Measurements from ENCODE around the gene TMC5.

Gene TMC5

DNA sequence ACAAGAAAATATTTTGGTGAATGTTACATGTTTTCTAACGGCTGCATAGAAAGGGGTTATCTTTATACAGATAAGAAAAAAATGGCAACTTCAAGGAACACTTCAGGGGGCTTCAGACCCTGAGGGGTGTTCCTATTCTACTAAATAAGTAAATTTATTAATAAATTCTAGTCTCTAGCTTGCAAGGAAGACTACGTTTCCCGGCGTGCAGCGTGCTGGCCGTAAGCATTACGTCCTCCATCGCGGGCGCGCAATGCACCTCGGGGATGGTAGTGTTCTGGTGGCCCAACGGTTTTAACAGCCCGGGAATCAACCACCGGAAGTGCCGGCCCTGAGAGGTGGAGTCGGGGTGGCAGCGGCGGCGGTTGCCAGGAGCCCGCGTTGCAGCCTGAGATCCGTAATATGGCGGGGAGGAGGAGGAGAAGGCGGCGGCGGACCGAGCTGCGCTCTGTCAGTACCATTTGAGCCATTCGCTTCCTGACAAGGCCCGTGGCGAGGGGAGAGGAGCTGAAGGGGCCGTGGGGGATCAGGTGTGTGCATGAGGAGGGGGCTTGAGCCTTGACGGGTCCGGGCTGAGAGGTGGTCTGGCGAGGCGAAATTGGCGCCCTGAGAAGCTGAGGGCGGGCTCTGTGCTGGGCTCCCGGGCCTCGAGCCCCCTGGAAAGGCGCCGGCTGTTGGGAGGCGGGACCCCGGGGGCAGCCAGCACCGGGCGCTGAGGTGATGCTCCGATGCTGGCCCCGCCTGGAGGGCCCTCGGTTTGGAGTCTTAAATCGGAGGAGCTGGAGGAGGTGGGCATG is 106.1 kb downstream of the TMC5 start, which contains the start of gene CCP110:
TSS of gene CCP110 (plus strand) at position 384 of the 797 bp plus-strand sequence. CDS start 3,940 bp downstream, outside the sequence.
- H3K4me1 ChIP-seq (ENCODE audit: control insufficient read depth in 1 of 2, insufficient read depth in 2 of 2, low read length in 2 of 2), result peaks cover 0 to 2% of the 10 kb centered on the region in 2 experiments
- H3K27me3 ChIP-seq (ENCODE audit: insufficient read depth, low read length), result no peaks in the 10 kb centered on the region
- H3K4me2 ChIP-seq (ENCODE audit: low read length), result peak within 1 kb of the TSS; percentile 71
- peak within 1 kb of the TSS; percentile 14 for H2BK5ac ChIP-seq (ENCODE audit: low read depth, low read length, poor library complexity)
- peak within 1 kb of the TSS; percentile 67 for H3K9ac ChIP-seq (ENCODE audit: low read length)
- peak within 1 kb of the TSS; percentile 3 for H4K91ac ChIP-seq (ENCODE audit: low read depth, low read length)
- peak within 1 kb of the TSS; percentile 21 for H3K14ac ChIP-seq (ENCODE audit: low read length)
- peak; percentile 95 to 96 for DNase-seq
- no peak within 1 kb of the TSS for H3K18ac ChIP-seq (ENCODE audit: low read length)
- no peak within 1 kb of the TSS for H2AK5ac ChIP-seq (ENCODE audit: low read length)
- H3K79me2 ChIP-seq (ENCODE audit: control insufficient read depth, insufficient read depth, low read length, poor library complexity), result peaks cover 7% of the 10 kb centered on the region
- H2BK120ac ChIP-seq (ENCODE audit: insufficient read depth, low read length, poor library complexity), result peak within 1 kb of the TSS; percentile 43
- peak within 1 kb of the TSS; percentile 98 for H3K4me3 ChIP-seq (ENCODE audit: low read depth, low read length)
- WGBS (ENCODE audit: extremely low coverage, insufficient coverage, insufficient read length), result no CpG with 5 or more reads among the region's 51 CpGs
- H3K36me3 ChIP-seq (ENCODE audit: control insufficient read depth in 1 of 2, insufficient read depth in 2 of 2, low read length in 2 of 2), result peaks cover 2 to 4% of the 10 kb centered on the region in 2 experiments
- H3K79me1 ChIP-seq (ENCODE audit: low read length), result peaks cover 7% of the 10 kb centered on the region
- peak within 1 kb of the TSS; percentile 48 for H4K8ac ChIP-seq (ENCODE audit: low read depth, low read length)
- no peak within 1 kb of the TSS for H3K23ac ChIP-seq (ENCODE audit: low read length)
- H2BK12ac ChIP-seq (ENCODE audit: low read length), result peak within 1 kb of the TSS; percentile 17
- H2AFZ ChIP-seq (ENCODE audit: insufficient read depth, low read length, poor library complexity), result peak within 1 kb of the TSS; percentile 76
- no peak within 1 kb of the TSS for H3K27ac ChIP-seq (ENCODE audit: low read depth, low read length)
- peaks cover 2% of the 10 kb centered on the region for H3K9me3 ChIP-seq (ENCODE audit: insufficient read depth, low read depth, low read length)
- H3K4ac ChIP-seq (ENCODE audit: low read depth, low read length), result no peak within 1 kb of the TSS
- H4K12ac ChIP-seq (ENCODE audit: low read depth, low read length), result no peak within 1 kb of the TSS

DNA sequence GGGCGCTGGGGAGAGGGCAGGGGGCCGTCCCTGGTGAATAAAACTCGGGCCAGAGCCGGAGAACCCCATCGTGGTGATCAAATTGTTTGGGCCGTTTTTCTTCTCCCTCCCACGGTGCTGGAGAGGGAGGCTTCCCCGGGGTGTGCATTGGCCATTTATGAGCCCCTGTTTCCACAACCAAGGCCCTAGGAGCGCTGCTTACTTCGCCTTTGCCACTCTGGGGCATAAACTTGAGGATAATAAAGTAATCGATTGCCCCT is 106.6 kb downstream of the TMC5 start:
- no peak overlapping the region for H3K4ac ChIP-seq (ENCODE audit: low read depth, low read length)
- H3K27ac ChIP-seq (ENCODE audit: low read depth, low read length), result no peak overlapping the region
- peaks cover 6% of the 10 kb centered on the region for H3K79me2 ChIP-seq (ENCODE audit: control insufficient read depth, insufficient read depth, low read length, poor library complexity)
- H2BK5ac ChIP-seq (ENCODE audit: low read depth, low read length, poor library complexity), result peak overlapping the region; percentile 14
- H3K79me1 ChIP-seq (ENCODE audit: low read length), result peaks cover 7% of the 10 kb centered on the region
- peak overlapping the region; percentile 71 for H3K4me2 ChIP-seq (ENCODE audit: low read length)
- no peak for DNase-seq
- H2AFZ ChIP-seq (ENCODE audit: insufficient read depth, low read length, poor library complexity), result peak overlapping the region; percentile 76
- peaks cover 0 to 2% of the 10 kb centered on the region in 2 experiments for H3K4me1 ChIP-seq (ENCODE audit: control insufficient read depth in 1 of 2, insufficient read depth in 2 of 2, low read length in 2 of 2)
- no peak overlapping the region for H4K91ac ChIP-seq (ENCODE audit: low read depth, low read length)
- peak overlapping the region; percentile 98 for H3K4me3 ChIP-seq (ENCODE audit: low read depth, low read length)
- H3K14ac ChIP-seq (ENCODE audit: low read length), result no peak overlapping the region
- no peaks in the 10 kb centered on the region for H3K27me3 ChIP-seq (ENCODE audit: insufficient read depth, low read length)
- H3K18ac ChIP-seq (ENCODE audit: low read length), result no peak overlapping the region
- H3K36me3 ChIP-seq (ENCODE audit: control insufficient read depth in 1 of 2, insufficient read depth in 2 of 2, low read length in 2 of 2), result peaks cover 2% of the 10 kb centered on the region in 2 experiments
- peak overlapping the region; percentile 67 for H3K9ac ChIP-seq (ENCODE audit: low read length)
- H3K23ac ChIP-seq (ENCODE audit: low read length), result no peak overlapping the region
- no peak overlapping the region for H2BK120ac ChIP-seq (ENCODE audit: insufficient read depth, low read length, poor library complexity)
- no peak overlapping the region for H2AK5ac ChIP-seq (ENCODE audit: low read length)
- H3K9me3 ChIP-seq (ENCODE audit: insufficient read depth, low read depth, low read length), result peaks cover 2% of the 10 kb centered on the region
- WGBS (ENCODE audit: extremely low coverage, insufficient coverage, insufficient read length), result no CpG with 5 or more reads among the region's 11 CpGs
- peak overlapping the region; percentile 34 for H4K8ac ChIP-seq (ENCODE audit: low read depth, low read length)
- no peak overlapping the region for H4K12ac ChIP-seq (ENCODE audit: low read depth, low read length)
- H2BK12ac ChIP-seq (ENCODE audit: low read length), result no peak overlapping the region

DNA sequence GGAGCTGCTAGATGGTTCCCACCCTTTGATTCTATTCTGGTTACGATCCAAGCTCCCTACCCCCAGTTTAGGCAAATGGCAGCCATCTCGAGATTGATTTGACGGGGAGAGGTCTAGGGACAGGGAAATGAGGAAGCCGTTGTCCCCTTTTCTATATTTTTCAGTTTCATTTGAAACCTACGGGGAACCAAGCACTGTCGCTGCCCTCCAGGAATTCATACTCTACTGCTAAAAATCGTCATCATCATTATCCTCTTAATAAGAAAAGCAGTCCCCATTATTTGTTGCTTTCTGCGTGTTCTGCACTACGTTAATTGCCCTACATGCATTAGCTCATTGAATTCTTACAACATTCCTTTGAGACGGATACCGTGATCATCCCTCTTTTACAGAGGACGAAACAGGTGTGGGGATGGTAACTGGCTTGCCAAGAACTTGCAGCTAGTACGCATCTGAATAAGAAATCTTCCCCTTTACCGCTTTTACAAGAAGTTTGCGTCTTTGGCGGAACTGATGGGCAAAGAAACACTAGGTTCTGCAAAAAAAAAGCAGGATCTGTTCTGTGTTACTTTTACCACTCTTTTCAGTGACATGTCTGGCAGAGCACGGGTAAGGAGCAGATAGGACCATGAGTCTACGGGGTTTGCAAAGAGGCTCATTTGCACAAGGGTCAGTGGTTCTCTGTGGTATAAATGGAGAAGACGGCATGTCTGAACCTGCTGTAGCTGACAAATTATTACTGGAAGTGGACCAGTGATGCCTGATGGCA is 107.1 kb downstream of the TMC5 start:
- peak in 1 of 2 donors; percentile 45 for DNase-seq
- Histone ChIP-seq H2AFZ (ENCODE audit: insufficient read depth, low read length, poor library complexity) (no peak overlapping the region), H3K4me3 (ENCODE audit: low read depth, low read length) (peak overlapping the region; percentile 98), H3K4me2 (ENCODE audit: low read length) (peak overlapping the region; percentile 71), H3K79me1 (ENCODE audit: low read length) (peaks cover 7% of the 10 kb centered on the region), H4K12ac (ENCODE audit: low read depth, low read length) (no peak overlapping the region), H3K18ac (ENCODE audit: low read length) (no peak overlapping the region), H3K9me3 (ENCODE audit: insufficient read depth, low read depth, low read length) (peaks cover 2% of the 10 kb centered on the region), H2BK120ac (ENCODE audit: insufficient read depth, low read length, poor library complexity) (no peak overlapping the region), H2BK5ac (ENCODE audit: low read depth, low read length, poor library complexity) (no peak overlapping the region), H3K79me2 (ENCODE audit: control insufficient read depth, insufficient read depth, low read length, poor library complexity) (peaks cover 6% of the 10 kb centered on the region), H3K9ac (ENCODE audit: low read length) (peak overlapping the region; percentile 60), H3K27me3 (ENCODE audit: insufficient read depth, low read length) (no peaks in the 10 kb centered on the region), H3K36me3 (ENCODE audit: control insufficient read depth in 1 of 2, insufficient read depth in 2 of 2, low read length in 2 of 2) (peaks cover 2% of the 10 kb centered on the region in 2 experiments), H2BK12ac (ENCODE audit: low read length) (no peak overlapping the region), H3K14ac (ENCODE audit: low read length) (no peak overlapping the region), H2AK5ac (ENCODE audit: low read length) (no peak overlapping the region), H3K4ac (ENCODE audit: low read depth, low read length) (no peak overlapping the region), H4K91ac (ENCODE audit: low read depth, low read length) (no peak overlapping the region), H3K23ac (ENCODE audit: low read length) (no peak overlapping the region), H3K4me1 (ENCODE audit: control insufficient read depth in 1 of 2, insufficient read depth in 2 of 2, low read length in 2 of 2) (peaks cover 0 to 2% of the 10 kb centered on the region in 2 experiments), H3K27ac (ENCODE audit: low read depth, low read length) (no peak overlapping the region), H4K8ac (ENCODE audit: low read depth, low read length) (no peak overlapping the region)
- WGBS (ENCODE audit: extremely low coverage, insufficient coverage, insufficient read length), result no CpG with 5 or more reads among the region's 19 CpGs

DNA sequence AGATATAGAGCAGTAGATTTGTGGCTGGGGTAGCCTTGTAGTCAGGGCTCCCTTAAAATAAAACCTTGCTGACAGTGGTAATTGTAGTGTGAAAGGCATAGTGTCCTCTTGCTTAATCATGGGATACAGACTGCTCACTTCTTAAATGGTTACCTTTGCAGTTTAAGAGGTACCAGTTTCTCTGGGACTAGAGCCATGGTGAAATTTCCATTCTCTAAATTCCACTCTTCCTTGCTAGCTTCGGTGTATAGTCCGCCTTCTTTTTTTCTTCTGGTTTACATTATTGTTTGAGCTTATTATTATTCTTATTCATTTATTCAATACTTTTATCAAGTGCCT is 107.7 kb downstream of the TMC5 start:
- WGBS (ENCODE audit: extremely low coverage, insufficient coverage, insufficient read length), result no CpG with 5 or more reads among the region's 2 CpGs
- Histone ChIP-seq H3K9ac (ENCODE audit: low read length) (no peak overlapping the region), H3K4me2 (ENCODE audit: low read length) (peak overlapping the region; percentile 71), H3K4me3 (ENCODE audit: low read depth, low read length) (no peak overlapping the region), H4K8ac (ENCODE audit: low read depth, low read length) (no peak overlapping the region), H2AK5ac (ENCODE audit: low read length) (no peak overlapping the region), H3K79me1 (ENCODE audit: low read length) (peaks cover 7% of the 10 kb centered on the region), H4K12ac (ENCODE audit: low read depth, low read length) (no peak overlapping the region), H3K9me3 (ENCODE audit: insufficient read depth, low read depth, low read length) (peaks cover 2% of the 10 kb centered on the region), H3K18ac (ENCODE audit: low read length) (no peak overlapping the region), H3K27me3 (ENCODE audit: insufficient read depth, low read length) (no peaks in the 10 kb centered on the region), H3K27ac (ENCODE audit: low read depth, low read length) (no peak overlapping the region), H3K4ac (ENCODE audit: low read depth, low read length) (no peak overlapping the region), H4K91ac (ENCODE audit: low read depth, low read length) (no peak overlapping the region), H3K36me3 (ENCODE audit: control insufficient read depth in 1 of 2, insufficient read depth in 2 of 2, low read length in 2 of 2) (peaks cover 2% of the 10 kb centered on the region in 2 experiments), H3K14ac (ENCODE audit: low read length) (no peak overlapping the region), H2AFZ (ENCODE audit: insufficient read depth, low read length, poor library complexity) (no peak overlapping the region), H2BK120ac (ENCODE audit: insufficient read depth, low read length, poor library complexity) (no peak overlapping the region), H3K79me2 (ENCODE audit: control insufficient read depth, insufficient read depth, low read length, poor library complexity) (peaks cover 6% of the 10 kb centered on the region), H3K23ac (ENCODE audit: low read length) (no peak overlapping the region), H2BK5ac (ENCODE audit: low read depth, low read length, poor library complexity) (no peak overlapping the region), H2BK12ac (ENCODE audit: low read length) (no peak overlapping the region), H3K4me1 (ENCODE audit: control insufficient read depth in 1 of 2, insufficient read depth in 2 of 2, low read length in 2 of 2) (peaks cover 0 to 2% of the 10 kb centered on the region in 2 experiments)
- DNase-seq, result peak in 1 of 2 donors; percentile 23
